Astrocyte of the spinal cord (primary cell): ENCODE data around the gene TRIP4.
"Not testable (repeated sequence)": the region's sequence is repeated elsewhere in the genome, so short reads cannot be mapped to it uniquely, and the experiment has no call there.

Experiments used
- DNase-seq: peaks from one replicate; pipeline ENCODE4 v3.0.0; 2011; ENCODE audit warnings: low read depth, low spot score
- H3K4me3 ChIP-seq: 2 replicates; pipeline ENCODE4 v1.5.1; 2011; ENCODE audit warnings: low read depth, mild to moderate bottlenecking, low read length, moderate library complexity
- in situ Hi-C: cut with HindIII; loops from 2 replicates; pipeline ENCODE4 v1.10.0; 2017; ENCODE audit warnings: low sequenced_read_pairs
- TF ChIP-seq, protein P1 (sequence below): IDR thresholded peaks from 2 replicates; pipeline ENCODE4 v1.5.1; 2012; ENCODE audit warnings: low read depth, mild to moderate bottlenecking, low read length, inconsistent platforms

TRIP4 gene

DNA sequence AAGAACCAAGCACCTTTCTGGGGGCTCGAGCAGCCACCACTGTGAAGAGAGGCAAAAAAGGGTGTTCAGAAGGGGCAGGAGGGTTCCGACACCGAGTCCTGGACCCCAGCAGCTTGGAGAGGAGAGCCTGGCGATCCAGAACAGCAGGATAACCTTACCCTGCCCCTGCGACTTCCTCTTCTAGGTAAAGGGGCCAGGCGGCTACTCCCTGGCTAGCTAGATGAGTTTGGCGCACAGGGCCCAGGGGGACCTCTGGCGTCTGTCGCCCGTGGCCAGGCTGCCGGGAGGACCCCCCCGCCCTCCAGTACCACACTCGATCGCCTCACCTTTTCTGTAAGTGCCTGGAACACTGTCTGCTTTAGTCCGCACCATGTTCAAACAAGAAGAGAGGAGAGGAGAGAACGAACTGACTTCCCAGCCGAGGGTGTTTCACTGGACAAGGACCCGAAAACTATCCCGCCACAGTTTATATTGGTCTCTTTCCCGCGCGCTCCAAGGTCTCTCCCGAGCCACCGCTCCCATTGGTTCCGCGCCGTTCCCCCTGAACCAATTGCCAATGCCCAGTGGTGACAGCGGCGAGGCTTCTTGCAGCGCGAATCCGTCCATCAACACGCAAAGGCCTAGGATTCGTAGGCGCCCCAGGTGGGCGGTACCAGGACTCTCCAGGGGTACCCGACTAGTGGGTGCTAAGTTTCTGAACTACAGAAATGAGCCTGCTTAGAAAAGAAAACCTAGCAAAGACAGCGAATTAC is 6.5 kb upstream of the TRIP4 start, which contains the start of gene PCLAF:
Gene PCLAF (minus strand): TSS at position 442 of the 752 bp plus-strand sequence. CDS start 70 bp downstream, at position 372.
- peak within 1 kb of the TSS; percentile 67 for H3K4me3 ChIP-seq
- in situ Hi-C loops = no loop called here
- TF ChIP-seq, protein P1, sequence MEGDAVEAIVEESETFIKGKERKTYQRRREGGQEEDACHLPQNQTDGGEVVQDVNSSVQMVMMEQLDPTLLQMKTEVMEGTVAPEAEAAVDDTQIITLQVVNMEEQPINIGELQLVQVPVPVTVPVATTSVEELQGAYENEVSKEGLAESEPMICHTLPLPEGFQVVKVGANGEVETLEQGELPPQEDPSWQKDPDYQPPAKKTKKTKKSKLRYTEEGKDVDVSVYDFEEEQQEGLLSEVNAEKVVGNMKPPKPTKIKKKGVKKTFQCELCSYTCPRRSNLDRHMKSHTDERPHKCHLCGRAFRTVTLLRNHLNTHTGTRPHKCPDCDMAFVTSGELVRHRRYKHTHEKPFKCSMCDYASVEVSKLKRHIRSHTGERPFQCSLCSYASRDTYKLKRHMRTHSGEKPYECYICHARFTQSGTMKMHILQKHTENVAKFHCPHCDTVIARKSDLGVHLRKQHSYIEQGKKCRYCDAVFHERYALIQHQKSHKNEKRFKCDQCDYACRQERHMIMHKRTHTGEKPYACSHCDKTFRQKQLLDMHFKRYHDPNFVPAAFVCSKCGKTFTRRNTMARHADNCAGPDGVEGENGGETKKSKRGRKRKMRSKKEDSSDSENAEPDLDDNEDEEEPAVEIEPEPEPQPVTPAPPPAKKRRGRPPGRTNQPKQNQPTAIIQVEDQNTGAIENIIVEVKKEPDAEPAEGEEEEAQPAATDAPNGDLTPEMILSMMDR = no peak
- DNase-seq = peak; percentile 95

- H3K4me3 ChIP-seq = no peak overlapping the region
- no peak for DNase-seq
- TF ChIP-seq, protein P1 = no peak
- in situ Hi-C loops = no loop called here
These were observed 3.9 kb upstream of the TRIP4 start for GRCh38 chr15:64383760-64384159.

DNA sequence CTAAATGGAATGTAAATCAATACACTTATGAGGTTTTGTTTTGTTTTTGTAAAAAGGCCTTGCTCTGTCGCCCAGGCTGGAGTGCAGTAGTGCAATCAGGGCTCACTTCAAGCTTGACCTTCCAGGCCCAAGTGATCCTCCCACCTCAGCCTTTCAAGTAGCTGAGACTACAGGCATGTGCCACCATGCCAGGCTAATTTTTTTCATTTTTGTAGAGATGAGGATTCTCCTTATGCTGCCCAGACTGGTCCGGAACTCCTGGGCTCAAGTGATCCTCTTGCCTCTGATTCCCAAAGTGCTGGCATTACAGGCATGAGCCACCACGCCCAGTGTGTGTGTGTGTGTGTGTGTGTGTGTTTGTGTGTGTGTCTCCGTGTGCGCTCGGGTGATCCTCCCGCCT is 1.3 kb upstream of the TRIP4 start:
- TF ChIP-seq, protein P1 = no peak
- H3K4me3 ChIP-seq = no peak overlapping the region
- in situ Hi-C loops = no loop called here
- no peak for DNase-seq

DNA sequence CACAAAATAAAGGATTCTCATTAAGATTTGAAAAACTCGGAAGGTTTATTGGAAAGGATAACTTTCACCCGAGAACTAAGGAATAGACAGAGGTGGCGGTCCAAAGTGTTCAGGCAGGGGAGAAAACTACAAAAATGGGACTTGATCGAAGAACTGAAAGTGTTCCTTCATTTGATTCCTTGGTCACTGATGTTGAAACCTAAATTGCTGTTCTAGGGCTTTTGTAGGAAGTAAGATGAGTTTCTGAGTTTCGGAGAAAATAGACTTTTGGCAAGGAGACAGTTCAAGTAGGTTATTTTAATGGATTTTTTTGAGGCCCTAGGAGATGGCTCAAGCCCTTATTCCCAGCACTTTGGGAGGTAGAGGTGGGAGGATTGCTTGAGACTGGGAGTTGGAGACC is 1.4 kb downstream of the TRIP4 start:
- H3K4me3 ChIP-seq = no peak overlapping the region
- in situ Hi-C loops = no loop called here
- DNase-seq = no peak
- TF ChIP-seq, protein P1 = no peak

GRCh38 chr15:64392471-64392870 is 4.8 kb downstream of the TRIP4 start:
- in situ Hi-C loops, H3K4me3 ChIP-seq, DNase-seq: not testable (repeated sequence)

DNA sequence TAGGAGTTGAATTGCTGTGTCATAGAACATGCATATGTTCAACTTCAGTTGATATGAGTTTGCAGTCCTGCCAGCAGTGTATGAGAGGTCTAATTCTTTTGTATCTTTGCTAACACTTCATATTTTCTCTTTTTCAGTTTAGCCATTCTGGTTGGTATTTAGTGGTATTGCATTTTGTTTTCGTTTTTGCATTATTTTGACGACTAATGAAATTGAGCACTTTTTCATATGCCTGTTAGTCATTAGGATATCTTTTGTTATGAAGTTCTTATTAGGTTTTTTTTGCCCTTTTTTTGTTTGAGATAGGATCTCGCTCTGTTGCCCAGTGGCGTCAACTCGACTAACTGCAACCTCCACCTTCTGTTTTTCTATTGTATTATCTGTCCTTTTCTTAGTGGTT is 9.2 kb downstream of the TRIP4 start:
- in situ Hi-C loops = no loop called here
- H3K4me3 ChIP-seq = no peak overlapping the region
- TF ChIP-seq, protein P1 = no peak
- DNase-seq = no peak

GRCh38 chr15:64398575-64398974 is 10.9 kb downstream of the TRIP4 start:
- no peak overlapping the region for H3K4me3 ChIP-seq
- TF ChIP-seq, protein P1 = no peak
- DNase-seq = no peak
- in situ Hi-C loops = no loop called here
